Measurements from ENCODE around the gene RUFY4. TPM values are rescaled to one million over a fixed set of nuclear protein-coding genes. Genes with fewer than 3 reads are reported as not detected.

The RUFY4 gene
- total RNA-seq, 1 experiment from 2014 or later, result 0.66 TPM

- Mint-ChIP-seq H3K36me3 (ENCODE audit: insufficient read depth in 1 of 3, low read depth in 3 of 3) (no peaks in the 10 kb centered on the region; a peak in 1 of 7 replicates), H3K27me3 (ENCODE audit: low read depth) (peaks cover 33% of the 10 kb centered on the region), H3K4me1 (no peaks in the 10 kb centered on the region), H3K9me3 (peaks cover 8 to 10% of the 10 kb centered on the region in 2 experiments; a peak in 4 of 5 replicates), H3K4me3 (no peak overlapping the region; a peak in 1 of 5 replicates), H3K27ac (no peak overlapping the region)
- no peak overlapping the region for H4K91ac ChIP-seq (ENCODE audit: insufficient read length, low read depth, low read length)
- no peaks in the 10 kb centered on the region for H4K20me1 ChIP-seq (ENCODE audit: control insufficient read depth, insufficient read depth, insufficient read length)
- H2BK5ac ChIP-seq (ENCODE audit: insufficient read length, low read length), result no peak overlapping the region
- H2AK5ac ChIP-seq (ENCODE audit: insufficient read length, low read length), result no peak overlapping the region
- H3K23me2 ChIP-seq (ENCODE audit: insufficient read length, low read depth, low read length, poor library complexity, severe bottlenecking), result no peaks in the 10 kb centered on the region
- no peaks in the 10 kb centered on the region for H3K4me1 ChIP-seq (ENCODE audit: insufficient read depth, low read length)
- DNase-seq, result no peak
- TF ChIP-seq CTCF (conservative IDR thresholded peaks at IDR 0.05), result no peak
- no CpG with 5 or more reads among the region's 4 CpGs for WGBS (ENCODE audit: extremely low coverage, insufficient read length, low lambda C conversion rate)
- no peak overlapping the region for H3T11ph ChIP-seq (ENCODE audit: low read length)
- H2BK20ac ChIP-seq (ENCODE audit: low read depth, low read length, poor library complexity, severe bottlenecking), result no peak overlapping the region
- no peak overlapping the region for H3K4me2 ChIP-seq (ENCODE audit: insufficient read depth, insufficient read length, low read length)
- no peaks in the 10 kb centered on the region for H3K27me3 ChIP-seq (ENCODE audit: insufficient read depth, low read length)
- H2BK12ac ChIP-seq (ENCODE audit: insufficient read length, low read depth, low read length), result no peak overlapping the region
- no peaks in the 10 kb centered on the region for H3K79me2 ChIP-seq (ENCODE audit: insufficient read depth, low read length)
- no peak overlapping the region for H3K14ac ChIP-seq (ENCODE audit: insufficient read depth, low read length)
- H2BK15ac ChIP-seq (ENCODE audit: low read depth, low read length), result no peak overlapping the region
- no peak overlapping the region for H3K23ac ChIP-seq (ENCODE audit: insufficient read length, low read depth, low read length)
- H3K27ac ChIP-seq (ENCODE audit: insufficient read length, low read depth, low read length), result no peak overlapping the region
- no peak overlapping the region for H2AFZ ChIP-seq (ENCODE audit: low read length)
- no peak overlapping the region for H3K4ac ChIP-seq (ENCODE audit: low read depth, low read length)
- no peaks in the 10 kb centered on the region for H3K9me3 ChIP-seq (ENCODE audit: control insufficient read depth, low read depth, low read length)
- H2BK120ac ChIP-seq (ENCODE audit: low read depth, low read length, poor library complexity, severe bottlenecking), result no peak overlapping the region
- no peak overlapping the region for H3K9ac ChIP-seq (ENCODE audit: extremely low read depth, insufficient read length, low read length)
- no peak overlapping the region for H4K5ac ChIP-seq (ENCODE audit: insufficient read length, low read depth, low read length)
- H4K8ac ChIP-seq (replicated peaks; ENCODE audit: insufficient read length, low read depth, low read length), result no peak overlapping the region
- H3K79me1 ChIP-seq (ENCODE audit: insufficient read depth, low read depth, low read length, poor library complexity, severe bottlenecking), result no peaks in the 10 kb centered on the region
- H3K18ac ChIP-seq (ENCODE audit: insufficient read length, low read depth, low read length), result no peak overlapping the region
- no peak overlapping the region for H3K56ac ChIP-seq (ENCODE audit: insufficient read length, low read depth, low read length)
These were observed 22.8 kb upstream of the RUFY4 start for GRCh38 chr2:218046238-218046637.

Data from H9 (cell line).